ENCODE measurements around the gene IQGAP1.

- no peak for TF ChIP-seq PHF20 (CRISPR knock-in tag; IDR thresholded peaks at IDR 0.05)
- TF ChIP-seq CTCF (CRISPR knock-in tag; IDR thresholded peaks at IDR 0.05), result no peak
- TF ChIP-seq GPN1 (CRISPR knock-in tag; IDR thresholded peaks at IDR 0.05; ENCODE audit: borderline replicate concordance), result no peak
- no peak for TF ChIP-seq GMEB1 (CRISPR knock-in tag; IDR thresholded peaks at IDR 0.05; ENCODE audit: borderline replicate concordance)
- TF ChIP-seq JDP2 (CRISPR knock-in tag; IDR thresholded peaks at IDR 0.05; ENCODE audit: borderline replicate concordance), result no peak
- TF ChIP-seq PHF8 (CRISPR knock-in tag; IDR thresholded peaks at IDR 0.05), result no peak
Measured at GRCh38 chr15:90389513-90389912, 1.5 kb downstream of the IQGAP1 start.

Data from HepG2 (cell line).